COLO668 (cell line): ENCODE measurements around the gene RAMP3.
"Not testable (repeated sequence)": the region's sequence is repeated elsewhere in the genome, so short reads cannot be mapped to it uniquely, and the experiment has no call there.

Source experiments
- DNase-seq: peaks from one replicate; lab custom pipeline; 2025; ENCODE audit not compliant: unreplicated experiment; lab: John Stamatoyannopoulos, UW

Gene RAMP3

GRCh38 chr7:45131891-45132290 lies 25.7 kb upstream of the RAMP3 start:
- DNase-seq: no peak

- DNase-seq: no peak
These were observed 24.8 kb upstream of the RAMP3 start for GRCh38 chr7:45132708-45133320.

GRCh38 chr7:45133352-45133751 lies 24.2 kb upstream of the RAMP3 start:
- no peak for DNase-seq

DNA sequence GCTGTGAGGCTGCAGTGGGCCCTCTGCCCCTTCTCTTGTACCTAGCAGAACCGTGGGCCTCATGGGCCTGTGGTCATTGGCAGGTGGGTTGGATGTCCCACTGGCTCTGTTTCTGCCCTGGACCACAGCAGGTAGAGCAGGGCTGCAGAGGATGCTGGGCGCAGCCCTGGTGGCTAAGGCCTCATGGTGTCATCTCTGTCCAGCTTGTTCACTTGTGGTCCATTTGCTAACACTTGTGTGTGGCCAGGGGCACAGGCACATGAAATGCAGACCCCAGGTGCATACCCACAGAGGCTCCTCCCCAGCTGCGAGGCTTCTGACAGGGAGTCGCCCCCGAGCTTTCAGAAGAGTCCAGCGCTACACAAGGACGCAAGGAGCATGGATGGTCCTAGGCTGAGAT lies 23.7 kb upstream of the RAMP3 start:
- no peak for DNase-seq

GRCh38 chr7:45136106-45137060 lies 21.2 kb upstream of the RAMP3 start:
- DNase-seq: peak; percentile 76

DNA sequence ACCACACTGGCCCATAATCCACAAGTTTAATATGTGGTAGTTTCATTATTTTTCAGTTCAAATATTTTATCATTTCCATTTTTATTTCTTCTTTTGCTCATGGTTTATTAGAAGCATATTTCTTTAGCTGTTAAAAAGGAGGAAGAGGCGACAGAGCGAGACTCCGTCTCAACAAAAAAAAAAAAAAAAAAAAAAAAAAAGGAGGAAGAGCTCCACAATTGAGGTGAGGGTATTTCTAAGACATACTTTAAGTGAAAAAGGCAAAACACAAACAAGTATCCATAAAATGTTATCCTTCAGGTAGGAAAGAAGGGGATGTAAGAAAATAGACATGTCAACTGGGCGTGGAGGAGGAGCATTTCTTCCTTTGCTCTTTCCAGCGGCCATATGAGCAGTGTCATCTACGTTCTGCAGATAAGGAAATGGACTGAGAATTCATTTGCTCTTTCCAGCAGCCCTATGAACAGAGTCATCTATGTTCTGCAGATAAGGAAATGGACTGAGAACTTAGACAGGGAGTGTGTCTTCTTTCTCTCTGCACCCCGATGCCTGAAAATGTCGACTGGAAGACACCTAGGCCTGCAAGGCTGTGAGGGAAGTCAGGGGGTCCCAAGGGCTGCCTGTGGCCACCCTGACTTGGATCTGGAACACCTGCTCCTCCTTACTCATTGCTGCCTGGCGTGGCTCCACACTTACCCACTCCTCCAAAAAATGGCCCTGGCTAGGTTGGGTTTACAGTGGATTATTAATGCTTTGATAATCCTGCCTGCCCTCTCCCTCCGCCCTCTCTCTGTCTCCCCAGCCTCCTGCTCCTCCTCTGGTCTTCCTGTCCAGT lies 18.9 kb upstream of the RAMP3 start:
- no peak for DNase-seq

- no peak for DNase-seq
These were observed 16.8 kb upstream of the RAMP3 start for GRCh38 chr7:45140827-45141226.

- no peak for DNase-seq
These were observed 14.0 kb upstream of the RAMP3 start for GRCh38 chr7:45143616-45144015.

DNA sequence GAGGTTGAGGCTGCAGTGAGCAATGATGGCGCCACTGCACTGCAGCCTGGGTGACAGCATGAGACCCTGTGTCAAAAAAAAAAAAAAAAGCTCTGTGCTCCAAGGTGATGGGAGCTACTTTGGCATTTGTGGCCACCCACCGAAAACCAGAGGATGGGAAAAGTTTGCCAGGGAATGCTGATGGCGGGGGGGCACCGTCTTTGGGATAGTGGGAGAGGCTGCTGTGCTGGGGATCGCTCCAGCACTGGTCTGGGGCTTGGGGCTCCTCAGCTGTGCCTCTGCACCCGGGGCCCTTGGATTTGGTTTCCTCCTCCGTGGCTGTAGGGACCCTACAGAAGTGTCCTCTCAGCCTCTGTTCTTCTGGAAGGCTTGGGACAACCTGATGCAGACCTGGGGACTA lies 11.7 kb upstream of the RAMP3 start:
- no peak for DNase-seq

DNA sequence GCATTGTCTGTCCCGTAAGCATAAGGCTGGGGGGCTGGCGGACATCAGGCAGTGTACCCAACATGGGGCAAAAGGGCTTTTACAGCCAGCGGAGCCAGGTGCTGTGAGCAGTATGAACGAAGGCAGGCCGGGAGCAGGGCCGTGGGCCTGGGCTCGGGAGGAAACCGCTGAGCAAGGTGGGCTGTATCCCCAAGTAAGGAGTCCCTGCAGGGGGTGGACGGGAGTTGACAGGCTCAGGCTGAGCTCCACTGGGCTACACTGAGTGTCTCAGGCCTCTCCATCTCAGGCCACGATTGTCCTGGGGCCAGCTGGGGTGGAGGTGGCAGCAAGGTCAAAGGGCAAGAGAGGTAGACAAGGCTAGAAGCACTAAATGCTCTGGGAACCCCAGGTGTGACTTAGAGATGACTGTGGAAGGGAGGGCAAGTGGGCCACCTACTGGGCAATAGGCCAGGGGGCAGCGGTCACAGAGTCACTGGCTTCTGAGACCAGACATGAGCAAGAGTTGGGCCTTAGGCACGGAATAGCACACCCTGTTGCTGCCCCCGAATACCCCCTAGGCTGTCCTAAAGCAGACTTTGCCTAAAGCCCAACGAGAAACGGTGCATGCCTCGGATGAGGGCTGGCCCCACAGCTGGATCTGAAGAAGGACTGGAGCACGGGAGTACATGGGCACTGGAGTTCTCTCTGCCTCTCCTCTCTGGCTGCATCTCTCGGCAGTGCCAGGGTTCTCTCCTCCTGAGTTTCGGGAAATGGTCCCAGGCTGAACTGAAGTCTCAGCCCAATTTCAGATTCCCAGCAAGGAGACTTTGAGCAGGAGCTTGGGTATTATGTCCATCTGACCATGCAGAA lies 10.8 kb upstream of the RAMP3 start:
- DNase-seq: no peak

- peak; percentile 45 for DNase-seq
These were observed 9.5 kb upstream of the RAMP3 start for GRCh38 chr7:45147858-45148652.

DNA sequence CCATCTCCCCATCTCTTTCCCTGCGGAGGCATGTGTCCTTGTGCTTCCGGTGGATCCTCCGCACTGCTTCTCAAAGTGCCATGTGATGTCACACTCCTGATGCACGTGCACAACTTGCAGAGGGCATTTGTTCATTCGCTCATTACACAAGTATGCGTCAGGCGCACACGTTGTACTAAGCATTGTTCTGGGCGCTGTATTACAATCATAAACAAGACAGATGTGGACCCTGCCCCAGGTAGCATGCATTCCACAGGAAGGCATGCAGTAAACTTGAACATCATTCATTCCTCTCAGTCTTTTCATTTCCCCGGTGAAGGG lies 9.0 kb upstream of the RAMP3 start:
- DNase-seq: no peak

GRCh38 chr7:45149606-45150005 lies 8.0 kb upstream of the RAMP3 start:
- DNase-seq: no peak

- no peak for DNase-seq
These were observed 7.4 kb upstream of the RAMP3 start for GRCh38 chr7:45150199-45150598.

GRCh38 chr7:45151131-45151684 lies 6.4 kb upstream of the RAMP3 start:
- no peak for DNase-seq

GRCh38 chr7:45151967-45152366 lies 5.6 kb upstream of the RAMP3 start:
- DNase-seq: no peak

DNA sequence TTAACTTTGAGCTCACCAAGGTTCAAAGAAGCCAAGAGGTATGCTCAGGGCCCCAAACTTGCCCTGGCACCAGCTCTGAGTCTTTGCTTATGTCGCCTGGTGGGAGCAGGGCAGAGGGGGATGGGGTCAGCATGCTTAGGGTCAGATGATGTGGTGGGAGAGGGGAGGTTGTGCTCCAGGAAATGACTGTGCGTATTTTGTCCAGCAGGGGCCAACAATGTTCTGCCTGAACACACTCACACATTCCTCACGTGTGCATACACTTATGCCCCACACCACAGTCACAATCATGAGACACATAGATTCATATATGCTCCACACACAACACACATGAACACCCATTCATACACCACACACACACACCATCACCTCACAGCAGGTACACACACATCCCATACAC lies 4.4 kb upstream of the RAMP3 start:
- no peak for DNase-seq

DNA sequence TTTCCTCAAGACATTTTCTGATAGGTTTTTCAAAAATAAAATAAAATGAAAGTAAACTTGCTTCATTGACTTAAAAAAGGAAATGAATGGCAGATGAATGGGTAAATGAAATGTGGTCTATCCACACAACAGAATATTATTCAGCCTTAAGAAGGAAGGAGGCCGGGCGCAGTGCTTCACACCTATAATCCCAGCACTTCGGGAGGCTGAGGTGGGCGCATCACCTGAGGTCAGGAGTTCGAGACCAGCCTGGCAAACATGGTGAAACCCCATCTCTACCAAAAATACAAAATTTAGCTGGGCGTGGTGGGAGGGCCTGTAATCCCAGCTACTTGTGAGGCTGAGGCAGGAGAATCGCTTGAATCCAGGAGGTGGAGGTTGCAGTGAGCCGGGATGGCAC lies 3.7 kb upstream of the RAMP3 start:
- DNase-seq: not testable (repeated sequence)

DNA sequence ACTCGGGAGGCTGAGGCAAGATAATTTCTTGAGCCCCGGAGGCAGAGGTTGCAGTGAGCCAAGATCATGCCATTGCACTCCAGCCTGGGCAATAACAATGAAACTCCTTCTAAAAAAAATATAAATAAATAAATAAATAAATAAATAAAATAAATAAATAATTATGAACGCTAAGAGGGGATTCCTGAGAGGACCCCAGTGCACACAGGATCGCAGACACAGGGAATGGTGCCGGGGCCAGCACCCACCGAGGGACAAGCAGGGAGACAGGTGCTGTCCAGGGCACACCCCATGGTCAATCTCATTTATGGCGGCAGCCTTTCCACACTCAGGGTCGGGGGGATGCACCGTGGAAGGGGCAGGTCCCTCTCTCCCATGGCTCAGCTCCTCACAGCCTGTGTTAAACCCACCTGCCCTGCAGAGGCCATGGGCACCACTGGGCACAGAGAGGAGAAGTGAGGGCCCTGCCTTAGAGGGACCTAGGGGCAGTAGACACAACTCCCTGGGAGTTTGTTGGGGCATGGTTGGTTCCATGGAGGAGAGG lies 2.2 kb upstream of the RAMP3 start:
- no peak for DNase-seq
